Right lobe of liver (tissue), 4 donors: Measurements from ENCODE around the gene SERINC3.

Source experiments
- POLR2A ChIP-seq: fragments of 450-650 bp; IDR thresholded peaks from one replicate; pipeline ENCODE4 v1.6.1; 2017; ENCODE audit warnings: antibody characterized with exemption, mild to moderate bottlenecking
- TF ChIP-seq, protein P1 (sequence below), 4 donors: fragments of 200-600 bp in 3 of 4; fragments of 450-650 bp in 1 of 4; IDR thresholded peaks; one replicate each; pipeline versions ENCODE4 v1.5.1 to v1.8.0; 2016 to 2022; ENCODE audit warnings: antibody characterized with exemption in 4 of 4, mild to moderate bottlenecking in 2 of 4
- donor health status: DM: no; HTN: no; CAD: no.
- donor health status: DM: no; HTN: no; CAD: no.
- donor health status: DM: no; HTN: yes; CAD: no.

DNA sequence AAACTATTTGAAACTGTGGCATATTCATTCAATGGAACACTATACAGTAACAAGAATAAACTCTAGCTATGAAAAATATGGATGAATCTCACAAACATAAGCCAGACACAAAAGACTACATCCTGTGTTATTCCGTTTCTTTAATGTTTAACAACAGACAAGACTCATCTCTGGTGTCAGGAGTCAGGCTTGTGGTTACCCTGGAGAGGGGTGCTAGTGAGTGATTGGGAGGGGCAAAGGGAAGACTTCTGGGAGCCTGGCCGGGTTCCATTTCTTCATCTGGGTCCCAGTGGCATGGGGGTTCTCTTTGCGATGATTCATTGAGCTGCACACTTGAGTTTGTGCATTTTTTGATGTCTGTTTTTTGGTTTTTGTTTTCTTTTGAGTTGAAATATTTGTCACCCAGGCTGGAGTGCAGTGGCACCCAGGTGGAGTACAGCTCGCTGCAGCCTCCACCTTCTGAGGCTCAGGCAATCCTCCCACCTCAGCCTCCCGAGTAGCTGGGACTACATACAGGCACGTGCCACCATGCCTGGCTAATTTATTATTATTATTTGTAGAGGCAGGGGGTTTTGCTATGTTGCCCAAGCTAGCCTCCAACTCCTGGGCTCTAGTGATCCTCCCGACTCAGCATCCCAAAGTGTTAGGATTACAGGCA, 67.4 kb downstream of the SERINC3 start:
- TF ChIP-seq, protein P1, sequence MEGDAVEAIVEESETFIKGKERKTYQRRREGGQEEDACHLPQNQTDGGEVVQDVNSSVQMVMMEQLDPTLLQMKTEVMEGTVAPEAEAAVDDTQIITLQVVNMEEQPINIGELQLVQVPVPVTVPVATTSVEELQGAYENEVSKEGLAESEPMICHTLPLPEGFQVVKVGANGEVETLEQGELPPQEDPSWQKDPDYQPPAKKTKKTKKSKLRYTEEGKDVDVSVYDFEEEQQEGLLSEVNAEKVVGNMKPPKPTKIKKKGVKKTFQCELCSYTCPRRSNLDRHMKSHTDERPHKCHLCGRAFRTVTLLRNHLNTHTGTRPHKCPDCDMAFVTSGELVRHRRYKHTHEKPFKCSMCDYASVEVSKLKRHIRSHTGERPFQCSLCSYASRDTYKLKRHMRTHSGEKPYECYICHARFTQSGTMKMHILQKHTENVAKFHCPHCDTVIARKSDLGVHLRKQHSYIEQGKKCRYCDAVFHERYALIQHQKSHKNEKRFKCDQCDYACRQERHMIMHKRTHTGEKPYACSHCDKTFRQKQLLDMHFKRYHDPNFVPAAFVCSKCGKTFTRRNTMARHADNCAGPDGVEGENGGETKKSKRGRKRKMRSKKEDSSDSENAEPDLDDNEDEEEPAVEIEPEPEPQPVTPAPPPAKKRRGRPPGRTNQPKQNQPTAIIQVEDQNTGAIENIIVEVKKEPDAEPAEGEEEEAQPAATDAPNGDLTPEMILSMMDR (IDR thresholded peaks at IDR 0.05), result no peak
- no peak for TF ChIP-seq POLR2A
